ENCODE results near the gene C2CD4A.
"Not testable (repeated sequence)": the region's sequence is repeated elsewhere in the genome, so short reads cannot be mapped to it uniquely, and the experiment has no call there.

The C2CD4A gene, protein sequence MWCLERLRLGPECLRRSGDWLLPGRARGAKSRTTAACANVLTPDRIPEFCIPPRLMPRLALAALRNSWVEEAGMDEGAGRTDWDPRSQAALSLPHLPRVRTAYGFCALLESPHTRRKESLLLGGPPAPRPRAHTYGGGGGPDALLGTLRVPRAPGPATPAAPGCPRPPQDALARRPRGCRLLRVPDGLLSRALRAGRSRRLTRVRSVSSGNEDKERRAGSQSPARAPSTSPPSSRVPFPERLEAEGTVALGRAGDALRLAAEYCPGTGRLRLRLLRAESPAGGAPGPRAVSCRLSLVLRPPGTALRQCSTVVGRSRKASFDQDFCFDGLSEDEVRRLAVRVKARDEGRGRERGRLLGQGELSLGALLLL

GRCh38 chr15:62066663-62067447 lies at the start of gene C2CD4A:
TSS of gene C2CD4A (plus strand) at chr15:62066977. CDS start at chr15:62067614, 637 bp downstream.
- DNase-seq (ENCODE audit: low spot score) = peak; percentile 81

DNA sequence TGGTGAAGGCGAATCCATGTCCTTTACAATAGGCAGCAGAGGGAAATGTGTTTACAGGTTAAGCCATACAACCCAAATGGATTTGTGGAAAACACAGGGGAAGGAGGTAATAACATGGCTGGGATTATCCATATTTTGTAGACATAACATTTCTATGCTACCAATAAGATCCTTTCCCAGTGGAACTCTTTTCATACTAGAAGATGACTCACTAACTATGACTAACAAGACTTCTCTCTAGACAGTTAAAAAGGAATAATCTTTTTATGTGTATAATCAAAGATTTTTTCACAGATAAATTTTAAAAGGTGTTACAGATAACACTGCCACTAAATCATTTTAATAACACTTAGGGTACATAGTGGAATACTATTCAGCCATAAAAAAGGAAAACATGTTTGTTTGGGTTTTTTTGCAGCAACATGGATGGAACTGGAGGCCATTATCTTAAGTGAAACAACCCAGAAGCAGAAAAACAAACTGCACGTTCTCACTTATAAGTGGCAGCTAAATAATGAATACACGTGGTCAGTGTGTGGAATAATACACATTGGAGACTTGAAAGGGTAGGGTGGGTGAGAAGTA lies 46.1 kb upstream of the C2CD4A start:
- peak; percentile 8 for DNase-seq (ENCODE audit: low spot score)

- DNase-seq (ENCODE audit: low spot score) = no peak
Observed at GRCh38 chr15:62021991-62022600, 44.7 kb upstream of the C2CD4A start.

- DNase-seq (ENCODE audit: low spot score) = no peak
Observed at GRCh38 chr15:62026487-62027262, 40.1 kb upstream of the C2CD4A start.

DNA sequence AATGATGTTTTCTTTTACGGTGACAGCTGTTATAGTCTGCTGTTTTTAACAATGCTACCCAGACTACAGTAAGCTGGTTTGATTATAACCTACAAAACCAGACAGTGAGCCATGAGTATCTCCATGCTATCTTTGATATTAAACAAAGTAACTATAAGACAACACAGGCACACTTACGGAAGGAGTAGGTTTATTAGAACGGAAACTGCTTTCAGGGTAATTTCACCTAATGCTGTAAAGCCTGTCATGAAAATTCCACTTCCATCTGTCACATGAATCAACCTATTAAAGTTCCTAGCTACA lies 39.6 kb upstream of the C2CD4A start:
- DNase-seq (ENCODE audit: low spot score) = no peak

GRCh38 chr15:62027916-62028315 lies 38.9 kb upstream of the C2CD4A start:
- DNase-seq (ENCODE audit: low spot score) = no peak

GRCh38 chr15:62035256-62035924 lies 31.4 kb upstream of the C2CD4A start:
- peak; percentile 70 for DNase-seq (ENCODE audit: low spot score)

GRCh38 chr15:62046078-62046743 lies 20.6 kb upstream of the C2CD4A start:
- DNase-seq (ENCODE audit: low spot score) = no peak

- no peak for DNase-seq (ENCODE audit: low spot score)
Observed at GRCh38 chr15:62047282-62047827, 19.4 kb upstream of the C2CD4A start.

DNA sequence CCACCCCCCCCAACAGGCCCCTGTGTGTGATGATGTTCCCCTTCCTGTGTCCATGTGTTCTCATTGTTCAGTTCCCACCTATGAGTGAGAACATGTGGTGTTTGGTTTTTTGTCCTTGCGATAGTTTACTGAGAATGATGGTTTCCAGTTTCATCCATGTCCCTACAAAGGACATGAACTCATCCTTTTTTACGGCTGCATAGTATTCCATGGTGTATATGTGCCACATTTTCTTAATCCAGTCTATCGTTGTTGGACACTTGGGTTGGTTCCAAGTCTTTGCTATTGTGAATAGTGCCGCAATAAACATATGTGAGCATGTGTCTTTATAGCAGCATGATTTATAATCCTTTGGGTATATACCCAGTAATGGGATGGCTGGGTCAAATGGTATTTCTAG lies 18.5 kb upstream of the C2CD4A start:
- DNase-seq (ENCODE audit: low spot score) = not testable (repeated sequence)

- no peak for DNase-seq (ENCODE audit: low spot score)
Observed at GRCh38 chr15:62050115-62050514, 16.7 kb upstream of the C2CD4A start.

- DNase-seq (ENCODE audit: low spot score) = no peak
Observed at GRCh38 chr15:62051166-62051565, 15.6 kb upstream of the C2CD4A start.

DNA sequence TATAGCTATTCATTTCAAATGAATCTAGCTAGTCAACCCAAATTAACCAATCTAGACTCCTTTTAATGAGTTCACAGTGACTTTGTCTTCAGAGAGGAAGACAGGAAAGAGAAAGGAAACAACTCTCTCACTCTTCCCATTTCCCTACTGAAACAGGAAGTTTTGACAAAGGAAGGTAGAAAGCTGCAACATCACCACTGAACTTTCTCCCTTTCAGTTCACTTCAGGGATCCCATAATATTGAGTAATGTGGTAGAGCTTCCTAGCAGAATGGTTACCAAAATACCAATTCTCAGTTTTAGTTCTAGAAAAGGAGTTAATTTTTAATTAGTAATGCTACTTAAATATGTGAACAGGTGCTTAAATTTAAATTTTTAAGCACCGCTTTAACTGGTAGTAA lies 14.1 kb upstream of the C2CD4A start:
- DNase-seq (ENCODE audit: low spot score) = no peak

DNA sequence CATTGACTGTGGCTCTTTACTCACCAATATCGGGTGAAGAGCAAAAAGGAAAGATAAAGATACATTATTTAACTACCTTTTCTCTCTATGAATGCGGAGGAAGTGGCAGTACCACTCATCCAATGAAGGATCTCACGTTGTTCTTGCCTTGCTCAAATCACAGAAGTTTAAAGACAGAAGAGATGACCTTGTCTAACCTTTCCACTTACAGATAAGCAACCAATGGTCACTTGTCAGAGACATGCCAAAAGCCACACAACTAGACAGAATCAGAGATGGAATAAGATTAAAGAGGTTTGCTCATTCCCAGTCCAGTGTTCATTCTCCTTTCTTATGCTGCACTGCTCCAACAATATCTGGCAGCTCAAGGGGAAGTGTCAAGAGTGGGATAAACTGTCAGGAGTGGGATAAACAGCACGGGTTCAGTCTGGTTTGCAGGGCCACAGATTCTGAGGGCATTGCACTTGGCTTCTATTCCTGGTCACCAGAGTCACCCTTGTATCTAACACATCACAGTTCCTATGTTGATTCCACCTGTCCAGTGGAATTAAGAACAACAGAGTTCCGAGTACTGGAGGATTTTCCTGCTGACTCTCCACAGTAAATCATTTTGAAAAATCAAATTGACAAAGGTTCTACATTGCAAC lies 13.2 kb upstream of the C2CD4A start:
- DNase-seq (ENCODE audit: low spot score) = no peak

GRCh38 chr15:62054979-62055378 lies 11.8 kb upstream of the C2CD4A start:
- DNase-seq (ENCODE audit: low spot score) = no peak

GRCh38 chr15:62057341-62057980 lies 9.3 kb upstream of the C2CD4A start:
- no peak for DNase-seq (ENCODE audit: low spot score)

DNA sequence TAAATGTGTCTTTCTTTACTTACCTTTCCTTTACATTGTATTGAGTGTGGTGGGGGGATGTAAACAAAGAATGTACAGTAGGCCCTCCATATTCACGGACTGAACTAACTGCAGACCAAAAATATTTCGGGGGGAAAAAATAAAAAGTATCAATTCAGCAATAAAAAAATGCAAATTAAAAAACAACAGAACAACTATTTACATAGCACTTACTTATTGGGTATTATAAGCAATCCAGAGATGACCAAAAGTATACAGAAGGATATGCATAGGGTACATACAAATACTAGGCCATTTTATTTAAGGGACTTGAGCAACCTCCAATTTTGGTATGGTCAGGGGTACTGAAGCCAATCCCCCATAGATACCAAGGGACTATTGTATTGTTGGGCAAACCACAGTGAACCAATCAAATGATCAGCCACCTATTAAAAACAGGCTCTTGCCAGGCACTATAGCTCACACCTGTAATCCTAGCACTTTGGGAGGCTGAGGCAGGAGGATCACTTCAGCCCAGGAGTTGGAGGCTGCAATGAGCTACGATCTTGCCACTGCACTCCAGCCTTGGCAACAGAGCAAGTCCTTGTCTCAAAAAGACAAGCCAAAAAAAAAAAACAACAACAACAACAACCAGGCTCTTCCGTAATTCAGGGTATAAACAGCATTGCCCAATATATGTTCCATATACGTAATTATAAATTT lies 8.3 kb upstream of the C2CD4A start:
- no peak for DNase-seq (ENCODE audit: low spot score)

DNA sequence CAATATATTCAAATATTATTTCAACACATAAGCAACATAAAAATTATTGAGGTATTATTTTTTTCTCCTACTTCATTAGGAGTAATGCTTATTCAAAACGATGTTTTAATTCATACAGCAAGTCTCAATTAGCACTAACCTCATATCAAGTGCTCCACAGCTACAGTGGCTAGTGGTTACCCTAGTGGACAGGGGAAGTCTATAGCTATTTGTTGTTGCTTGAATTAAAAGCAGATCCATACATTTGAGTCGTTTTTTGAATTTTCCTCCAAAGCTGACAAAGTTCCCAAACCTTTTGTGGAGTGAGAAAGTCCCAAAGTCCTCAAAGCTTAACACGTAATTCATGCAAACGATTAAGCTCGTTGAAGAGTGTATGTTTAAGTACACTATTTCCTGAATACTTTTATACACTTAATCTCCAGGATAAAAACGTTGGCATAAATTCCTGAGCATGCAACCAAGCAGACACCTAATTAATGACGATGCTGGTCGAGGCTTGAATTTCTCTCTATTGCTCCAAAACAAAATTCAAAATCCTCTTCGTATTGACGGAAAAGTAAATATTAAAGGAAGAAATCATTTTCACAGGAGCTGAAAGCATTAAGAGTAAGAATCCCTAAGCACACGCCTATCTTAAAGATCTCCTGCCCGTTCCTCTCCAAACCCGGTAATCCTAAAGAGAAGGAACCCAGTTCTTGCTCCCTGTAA lies 7.5 kb upstream of the C2CD4A start:
- DNase-seq (ENCODE audit: low spot score) = peak; percentile 18
